Suppressor macrophage treated with lipopolysaccharide for 4 hours (primary cell): ENCODE measurements around the gene NACC1.

Experiments
- DNase-seq: peaks from one replicate; pipeline ENCODE4 v3.0.0-alpha.2; 2020

Gene NACC1

GRCh38 chr19:13149628-13150186 lies 31.6 kb downstream of the NACC1 start:
- DNase-seq = peak; percentile 42

- DNase-seq = peak; percentile 98
Observed at GRCh38 chr19:13150187-13150930, 32.3 kb downstream of the NACC1 start, which contains the start of the genes IER2 and STX10. TSS of gene IER2 (plus strand) at chr19:13150411. CDS start at chr19:13153187, 2,776 bp downstream. TSS of gene STX10 (minus strand) at chr19:13150375. CDS start at chr19:13150173, 202 bp downstream.

GRCh38 chr19:13150931-13151604 lies 33.0 kb downstream of the NACC1 start:
- no peak for DNase-seq

- DNase-seq = peak; percentile 99
Observed at GRCh38 chr19:13151605-13152355, 33.7 kb downstream of the NACC1 start.

- DNase-seq = no peak
Observed at GRCh38 chr19:13152356-13152973, 34.4 kb downstream of the NACC1 start.

GRCh38 chr19:13152974-13153568 lies 35.0 kb downstream of the NACC1 start:
- DNase-seq = peak; percentile 99

- peak; percentile 41 for DNase-seq
Observed at GRCh38 chr19:13153569-13154240, 35.6 kb downstream of the NACC1 start.

GRCh38 chr19:13154241-13154778 lies 36.2 kb downstream of the NACC1 start:
- DNase-seq = peak; percentile 99

- peak; percentile 80 for DNase-seq
Observed at GRCh38 chr19:13154911-13155471, 36.9 kb downstream of the NACC1 start.

- DNase-seq = peak; percentile 71
Observed at GRCh38 chr19:13155472-13156359, 37.7 kb downstream of the NACC1 start.

- DNase-seq = no peak
Observed at GRCh38 chr19:13159713-13160112, 41.6 kb downstream of the NACC1 start.

GRCh38 chr19:13160557-13160956 lies 42.5 kb downstream of the NACC1 start:
- peak; percentile 71 for DNase-seq

- DNase-seq = peak; percentile 96
Observed at GRCh38 chr19:13162724-13163608, 44.9 kb downstream of the NACC1 start.

- DNase-seq = peak; percentile 46
Observed at GRCh38 chr19:13163609-13164342, 45.7 kb downstream of the NACC1 start.

GRCh38 chr19:13164343-13165161 lies 46.5 kb downstream of the NACC1 start:
- no peak for DNase-seq

GRCh38 chr19:13165162-13165997 lies 47.3 kb downstream of the NACC1 start:
- DNase-seq = no peak
